ENCODE measurements around the gene NADK. TPM values are rescaled to one million over a fixed set of nuclear protein-coding genes. Genes with fewer than 3 reads are reported as not detected.

The NADK gene
- total RNA-seq (2014; rRNA removed; shearing (Covaris generic)) (43.0 and 45.4 TPM in 2 replicates), polyA plus RNA-seq (2016; fragmentation: Nextera tagmentation; extraction: Ambion mirVana) (43.1 and 43.9 TPM in 2 replicates)

DNA sequence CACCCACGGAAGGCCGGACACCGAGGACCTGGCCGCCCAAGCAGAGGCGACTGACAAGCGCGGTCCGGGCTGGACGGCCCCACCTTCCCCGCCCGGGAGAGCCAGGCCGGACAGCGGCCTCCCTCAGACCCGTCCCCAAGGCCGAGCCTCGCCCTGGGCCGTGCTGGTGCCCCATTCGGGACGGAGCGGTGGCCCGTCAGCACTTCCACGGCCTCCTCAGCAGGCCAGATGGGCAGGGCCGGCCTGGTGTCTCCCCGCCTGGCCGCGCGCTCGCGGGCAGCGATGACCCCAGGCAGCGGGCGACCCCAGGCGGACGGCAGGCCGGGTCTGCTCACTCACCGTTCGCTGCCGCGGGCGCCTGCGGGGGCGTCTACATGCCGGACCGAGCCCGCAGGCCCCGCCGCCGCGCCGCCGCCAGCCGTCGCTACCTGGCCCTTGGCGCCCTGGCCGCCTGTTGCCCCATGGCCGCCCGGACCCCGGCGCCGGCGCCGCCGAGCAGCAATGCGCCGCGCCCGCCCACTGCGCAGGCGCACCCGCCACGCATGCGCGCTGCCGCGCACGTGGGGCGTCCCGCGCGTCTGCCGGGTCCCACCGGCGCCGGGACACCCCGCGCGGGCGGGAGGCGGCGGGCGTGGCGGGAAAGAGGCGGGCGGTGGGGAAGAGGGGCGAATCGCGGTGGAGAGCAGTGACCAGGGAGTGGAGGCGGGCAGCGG, at the start of gene NADK:
Gene NADK (minus strand): TSS at position 521 of the 713 bp plus-strand sequence. CDS start 13,064 bp downstream, outside the sequence.
- H3K79me2 ChIP-seq (ENCODE audit: insufficient read depth), result peaks cover 50% of the 10 kb centered on the region
- H3K4me1 ChIP-seq (ENCODE audit: insufficient read depth), result peaks cover 38% of the 10 kb centered on the region
- H4K20me1 ChIP-seq (ENCODE audit: insufficient read depth), result no peaks in the 10 kb centered on the region
- no peak for TF ChIP-seq EZH2 (IDR thresholded peaks at IDR 0.05; ENCODE audit: insufficient read depth, poor library complexity, severe bottlenecking)
- TF ChIP-seq EZH2phosphoT487 (IDR thresholded peaks at IDR 0.05; ENCODE audit: insufficient read depth, low read depth), result no peak
- no peaks in the 10 kb centered on the region for H3K9me2 ChIP-seq (ENCODE audit: insufficient read depth)
- no peaks in the 10 kb centered on the region for H3K36me3 ChIP-seq (ENCODE audit: low read depth)
- H3K9ac ChIP-seq, result peak within 1 kb of the TSS; percentile 83
- no peaks in the 10 kb centered on the region for H3K27me3 ChIP-seq (replicated peaks; ENCODE audit: insufficient read depth)
- DNase-seq, result peak; percentile 82
- in situ Hi-C loops (cut with MboI), result no loop called here
- H3F3A ChIP-seq (ENCODE audit: insufficient read depth), result peaks cover 31% of the 10 kb centered on the region
- peak within 1 kb of the TSS; percentile 87 for H3K4me2 ChIP-seq (ENCODE audit: unreplicated experiment)
- 0 to 1% methylated on average over 64 to 66 of the region's 99 CpGs for WGBS, 2 experiments (ENCODE audit: low coverage in 1 of 2, low lambda C conversion rate in 2 of 2, missing lambda C conversion rate in 2 of 2)
- H3K9me3 ChIP-seq (ENCODE audit: low read depth), result no peaks in the 10 kb centered on the region
- peak within 1 kb of the TSS; percentile 64 for H3K27ac ChIP-seq
- H2AFZ ChIP-seq, result peak within 1 kb of the TSS; percentile 48
- peak within 1 kb of the TSS; percentile 79 for H3K4me3 ChIP-seq

- peaks cover 53% of the 10 kb centered on the region for H3F3A ChIP-seq (ENCODE audit: insufficient read depth)
- no peak overlapping the region for H3K4me3 ChIP-seq
- 27 to 28% methylated on average over 14 of the region's 14 CpGs for WGBS, 2 experiments (ENCODE audit: low coverage in 1 of 2, low lambda C conversion rate in 2 of 2, missing lambda C conversion rate in 2 of 2)
- H3K27me3 ChIP-seq (replicated peaks; ENCODE audit: insufficient read depth), result no peaks in the 10 kb centered on the region
- peak; percentile 60 for DNase-seq
- H3K36me3 ChIP-seq (ENCODE audit: low read depth), result peaks cover 29% of the 10 kb centered on the region
- H2AFZ ChIP-seq, result no peak overlapping the region
- H3K4me2 ChIP-seq (ENCODE audit: unreplicated experiment), result peak overlapping the region; percentile 30
- TF ChIP-seq EZH2 (IDR thresholded peaks at IDR 0.05; ENCODE audit: insufficient read depth, poor library complexity, severe bottlenecking), result no peak
- H3K27ac ChIP-seq, result peak overlapping the region; percentile 80
- H4K20me1 ChIP-seq (ENCODE audit: insufficient read depth), result peaks cover 19% of the 10 kb centered on the region; the same call in 1 of the 2 replicates
- H3K9me3 ChIP-seq (ENCODE audit: low read depth), result no peaks in the 10 kb centered on the region
- H3K4me1 ChIP-seq (ENCODE audit: insufficient read depth), result peaks cover 23% of the 10 kb centered on the region
- H3K9me2 ChIP-seq (ENCODE audit: insufficient read depth), result no peaks in the 10 kb centered on the region
- in situ Hi-C loops (cut with MboI), result no loop called here
- H3K79me2 ChIP-seq (ENCODE audit: insufficient read depth), result peaks cover 100% of the 10 kb centered on the region
- peak overlapping the region; percentile 51 for H3K9ac ChIP-seq
Observed at GRCh38 chr1:1827089-1827848, 49.0 kb upstream of the NADK start.

DNA sequence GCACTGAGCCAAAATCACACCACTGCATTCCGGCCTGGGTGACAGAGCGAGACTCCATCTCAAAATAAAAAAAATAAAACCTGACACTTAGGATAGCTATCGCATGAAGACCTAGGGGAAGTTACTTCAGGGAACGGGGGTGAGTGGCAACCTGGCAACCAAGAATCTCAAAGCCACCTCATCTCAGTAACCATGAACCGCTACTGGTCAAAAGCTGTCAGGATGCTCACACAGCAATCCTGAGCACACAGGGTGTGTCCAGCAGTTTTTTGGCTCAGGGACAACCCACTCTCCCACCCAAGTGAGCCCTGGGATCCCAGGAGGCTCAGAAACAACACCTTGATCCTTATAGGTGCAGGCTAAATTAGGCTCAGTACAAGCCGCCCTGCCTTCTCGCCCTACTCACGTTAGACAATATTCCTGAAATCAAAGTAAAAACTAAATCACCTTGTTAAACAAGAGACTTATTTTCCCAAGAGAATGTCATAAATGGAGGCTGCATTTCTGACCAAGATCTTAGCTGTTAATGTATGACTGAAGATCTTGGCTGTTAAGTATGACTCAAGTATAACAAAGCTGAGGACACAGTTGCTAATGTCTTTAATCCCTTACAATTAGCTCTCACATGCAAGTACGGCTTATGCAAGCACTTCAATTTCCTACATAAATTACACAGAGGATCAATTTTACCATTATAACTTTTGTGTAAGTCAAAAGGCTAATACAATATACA, 48.3 kb upstream of the NADK start:
- Histone ChIP-seq H3K27me3 (replicated peaks; ENCODE audit: insufficient read depth) (no peaks in the 10 kb centered on the region), H3K4me2 (ENCODE audit: unreplicated experiment) (peak overlapping the region; percentile 30), H3K36me3 (ENCODE audit: low read depth) (peaks cover 30% of the 10 kb centered on the region), H3F3A (ENCODE audit: insufficient read depth) (peaks cover 53% of the 10 kb centered on the region), H3K27ac (peak overlapping the region; percentile 80), H3K9ac (peak overlapping the region; percentile 51), H3K9me3 (ENCODE audit: low read depth) (no peaks in the 10 kb centered on the region), H3K4me1 (ENCODE audit: insufficient read depth) (peaks cover 23% of the 10 kb centered on the region), H3K4me3 (no peak overlapping the region), H4K20me1 (ENCODE audit: insufficient read depth) (peaks cover 19% of the 10 kb centered on the region; the same call in 1 of the 2 replicates), H3K9me2 (ENCODE audit: insufficient read depth) (no peaks in the 10 kb centered on the region), H2AFZ (no peak overlapping the region), H3K79me2 (ENCODE audit: insufficient read depth) (peaks cover 100% of the 10 kb centered on the region)
- TF ChIP-seq EZH2phosphoT487 (IDR thresholded peaks at IDR 0.05; ENCODE audit: insufficient read depth, low read depth), result no peak
- TF ChIP-seq EZH2 (IDR thresholded peaks at IDR 0.05; ENCODE audit: insufficient read depth, poor library complexity, severe bottlenecking), result no peak
- in situ Hi-C loops (cut with MboI), result no loop called here
- WGBS, 2 experiments (ENCODE audit: low coverage in 1 of 2, low lambda C conversion rate in 2 of 2, missing lambda C conversion rate in 2 of 2), result 70% methylated on average over 9 of the region's 9 CpGs
- DNase-seq, result peak; percentile 76

DNA sequence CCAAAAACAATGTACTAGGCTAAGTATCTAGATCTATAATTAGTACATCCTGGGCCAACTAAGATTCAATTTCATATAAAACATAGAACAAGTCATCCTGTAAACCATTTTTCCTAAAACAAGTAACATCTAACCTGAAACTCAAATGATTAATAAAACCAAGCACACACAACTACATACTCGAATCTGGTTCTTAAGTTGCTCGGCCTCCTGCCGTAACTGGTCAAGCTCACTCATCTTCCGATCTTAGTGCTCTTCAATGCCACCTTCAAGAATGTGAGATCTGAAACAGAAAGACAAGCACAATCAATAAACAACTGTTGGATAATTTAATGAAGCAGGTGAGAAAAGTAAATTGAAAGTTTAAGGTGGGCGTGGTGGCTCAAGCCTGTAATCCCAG, 46.9 kb upstream of the NADK start:
- H3K9me2 ChIP-seq (ENCODE audit: insufficient read depth), result no peaks in the 10 kb centered on the region
- TF ChIP-seq EZH2phosphoT487 (IDR thresholded peaks at IDR 0.05; ENCODE audit: insufficient read depth, low read depth) (no peak), EZH2 (IDR thresholded peaks at IDR 0.05; ENCODE audit: insufficient read depth, poor library complexity, severe bottlenecking) (no peak)
- H3K36me3 ChIP-seq (ENCODE audit: low read depth), result peaks cover 42% of the 10 kb centered on the region
- H3K79me2 ChIP-seq (ENCODE audit: insufficient read depth), result peaks cover 100% of the 10 kb centered on the region
- H3K4me3 ChIP-seq, result no peak overlapping the region
- peaks cover 19% of the 10 kb centered on the region; the same call in 1 of the 2 replicates for H4K20me1 ChIP-seq (ENCODE audit: insufficient read depth)
- H3K9ac ChIP-seq, result no peak overlapping the region
- no peak for DNase-seq
- peaks cover 65% of the 10 kb centered on the region for H3F3A ChIP-seq (ENCODE audit: insufficient read depth)
- H3K4me1 ChIP-seq (ENCODE audit: insufficient read depth), result peaks cover 23% of the 10 kb centered on the region
- H3K27me3 ChIP-seq (replicated peaks; ENCODE audit: insufficient read depth), result no peaks in the 10 kb centered on the region
- in situ Hi-C loops (cut with MboI), result no loop called here
- H3K9me3 ChIP-seq (ENCODE audit: low read depth), result no peaks in the 10 kb centered on the region
- H3K4me2 ChIP-seq (ENCODE audit: unreplicated experiment), result no peak overlapping the region
- H2AFZ ChIP-seq, result no peak overlapping the region
- no peak overlapping the region; the same call in 1 of the 2 replicates for H3K27ac ChIP-seq
- 98% methylated on average over 5 of the region's 5 CpGs for WGBS, 2 experiments (ENCODE audit: low coverage in 1 of 2, low lambda C conversion rate in 2 of 2, missing lambda C conversion rate in 2 of 2)
